ENCODE results near the gene ARRDC5. TPM values are rescaled to one million over a fixed set of nuclear protein-coding genes. Genes with fewer than 3 reads are reported as not detected.
"Not testable (repeated sequence)": the region's sequence is repeated elsewhere in the genome, so short reads cannot be mapped to it uniquely, and the experiment has no call there.

ARRDC5 gene
- polyA plus RNA-seq, 4 donors: 0.10 to 0.12 TPM; not detected in 2

- not testable (repeated sequence) for FAIRE-seq
Measured at GRCh38 chr19:4887803-4888202, 14.9 kb downstream of the ARRDC5 start.

GRCh38 chr19:4884993-4885392 is 17.7 kb downstream of the ARRDC5 start:
- 58 to 89% (median 87%) methylated on average over 1 to 5 of the region's 6 CpGs for WGBS, 3 donors
- H3K4me3 ChIP-seq (ENCODE audit: low read depth in 1 of 3, low read length in 3 of 3); H3K9me3 ChIP-seq (ENCODE audit: control insufficient read depth in 2 of 2, insufficient read depth in 1 of 2, low read depth in 1 of 2, low read length in 1 of 2); H3K4me1 ChIP-seq (ENCODE audit: control insufficient read depth in 3 of 3, insufficient read depth in 2 of 3, low read depth in 1 of 3, low read length in 2 of 3); H3K27me3 ChIP-seq (ENCODE audit: control insufficient read depth in 3 of 3, insufficient read depth in 3 of 3, low read length in 3 of 3); DNase-seq; H3K27ac ChIP-seq (ENCODE audit: low read depth in 1 of 3, low read length in 2 of 3); FAIRE-seq; H3K36me3 ChIP-seq (ENCODE audit: control insufficient read depth in 3 of 3, insufficient read depth in 2 of 3, low read depth in 1 of 3, low read length in 3 of 3): not testable (repeated sequence)

More at GRCh38 chr19:4887803-4888202, 14.9 kb downstream of the ARRDC5 start:
- not testable (repeated sequence) for DNase-seq; H3K27me3 ChIP-seq (ENCODE audit: control insufficient read depth in 3 of 3, insufficient read depth in 3 of 3, low read length in 3 of 3); H3K27ac ChIP-seq (ENCODE audit: low read depth in 1 of 3, low read length in 2 of 3); H3K4me1 ChIP-seq (ENCODE audit: control insufficient read depth in 3 of 3, insufficient read depth in 2 of 3, low read depth in 1 of 3, low read length in 2 of 3); H3K9me3 ChIP-seq (ENCODE audit: control insufficient read depth in 2 of 2, insufficient read depth in 1 of 2, low read depth in 1 of 2, low read length in 1 of 2); H3K4me3 ChIP-seq (ENCODE audit: low read depth in 1 of 3, low read length in 3 of 3); H3K36me3 ChIP-seq (ENCODE audit: control insufficient read depth in 3 of 3, insufficient read depth in 2 of 3, low read depth in 1 of 3, low read length in 3 of 3)
- 71 to 92% (median 74%) methylated on average over 4 to 6 of the region's 6 CpGs for WGBS, 3 donors

- FAIRE-seq; H3K4me3 ChIP-seq (ENCODE audit: low read depth in 1 of 3, low read length in 3 of 3); H3K36me3 ChIP-seq (ENCODE audit: control insufficient read depth in 3 of 3, insufficient read depth in 2 of 3, low read depth in 1 of 3, low read length in 3 of 3); H3K27ac ChIP-seq (ENCODE audit: low read depth in 1 of 3, low read length in 2 of 3); DNase-seq; H3K27me3 ChIP-seq (ENCODE audit: control insufficient read depth in 3 of 3, insufficient read depth in 3 of 3, low read length in 3 of 3); H3K4me1 ChIP-seq (ENCODE audit: control insufficient read depth in 3 of 3, insufficient read depth in 2 of 3, low read depth in 1 of 3, low read length in 2 of 3); H3K9me3 ChIP-seq (ENCODE audit: control insufficient read depth in 2 of 2, insufficient read depth in 1 of 2, low read depth in 1 of 2, low read length in 1 of 2): not testable (repeated sequence)
- WGBS, 3 donors: 55 to 73% (median 60%) methylated on average over 6 of the region's 6 CpGs
Measured at GRCh38 chr19:4882874-4883273, 19.8 kb downstream of the ARRDC5 start.

GRCh38 chr19:4879041-4879440 is 23.7 kb downstream of the ARRDC5 start:
- no peaks in the 10 kb centered on the region for H3K27me3 ChIP-seq (ENCODE audit: control insufficient read depth in 3 of 3, insufficient read depth in 3 of 3, low read length in 3 of 3)
- FAIRE-seq (no peak), DNase-seq (no peak)
- no peak overlapping the region for H3K27ac ChIP-seq (ENCODE audit: low read depth in 1 of 3, low read length in 2 of 3)
- H3K4me3 ChIP-seq (ENCODE audit: low read depth in 1 of 3, low read length in 3 of 3): no peak overlapping the region
- H3K4me1 ChIP-seq (ENCODE audit: control insufficient read depth in 3 of 3, insufficient read depth in 2 of 3, low read depth in 1 of 3, low read length in 2 of 3): no peaks in the 10 kb centered on the region
- no peaks in the 10 kb centered on the region for H3K9me3 ChIP-seq (ENCODE audit: control insufficient read depth in 2 of 2, insufficient read depth in 1 of 2, low read depth in 1 of 2, low read length in 1 of 2)
- WGBS, 3 donors: 88 to 93% (median 91%) methylated on average over 11 of the region's 11 CpGs
- no peaks in the 10 kb centered on the region for H3K36me3 ChIP-seq (ENCODE audit: control insufficient read depth in 3 of 3, insufficient read depth in 2 of 3, low read depth in 1 of 3, low read length in 3 of 3)

GRCh38 chr19:4878491-4878968 is 24.2 kb downstream of the ARRDC5 start:
- WGBS, 3 donors: 37 to 63% (median 51%) methylated on average over 20 to 23 of the region's 23 CpGs
- Histone ChIP-seq H3K36me3 (ENCODE audit: control insufficient read depth in 3 of 3, insufficient read depth in 2 of 3, low read depth in 1 of 3, low read length in 3 of 3) (no peaks in the 10 kb centered on the region), H3K9me3 (ENCODE audit: control insufficient read depth in 2 of 2, insufficient read depth in 1 of 2, low read depth in 1 of 2, low read length in 1 of 2) (no peaks in the 10 kb centered on the region), H3K4me1 (ENCODE audit: control insufficient read depth in 3 of 3, insufficient read depth in 2 of 3, low read depth in 1 of 3, low read length in 2 of 3) (no peaks in the 10 kb centered on the region), H3K27ac (ENCODE audit: low read depth in 1 of 3, low read length in 2 of 3) (no peak overlapping the region), H3K4me3 (ENCODE audit: low read depth in 1 of 3, low read length in 3 of 3) (no peak overlapping the region), H3K27me3 (ENCODE audit: control insufficient read depth in 3 of 3, insufficient read depth in 3 of 3, low read length in 3 of 3) (no peaks in the 10 kb centered on the region)
- DNase-seq: no peak
- no peak for FAIRE-seq

- 60 to 68% (median 65%) methylated on average over 26 to 30 of the region's 30 CpGs for WGBS, 3 donors
Measured at GRCh38 chr19:4877753-4878490, 24.8 kb downstream of the ARRDC5 start.

GRCh38 chr19:4873930-4874329 is 28.8 kb downstream of the ARRDC5 start:
- no peaks in the 10 kb centered on the region for H3K27me3 ChIP-seq (ENCODE audit: control insufficient read depth in 3 of 3, insufficient read depth in 3 of 3, low read length in 3 of 3)
- H3K27ac ChIP-seq (ENCODE audit: low read depth in 1 of 3, low read length in 2 of 3): no peak overlapping the region
- no peak for DNase-seq
- peaks cover 0 to 3% (median 0%) of the 10 kb centered on the region in 3 donors for H3K4me1 ChIP-seq (ENCODE audit: control insufficient read depth in 3 of 3, insufficient read depth in 2 of 3, low read depth in 1 of 3, low read length in 2 of 3)
- peaks cover 0 to 3% of the 10 kb centered on the region in 2 donors for H3K9me3 ChIP-seq (ENCODE audit: control insufficient read depth in 2 of 2, insufficient read depth in 1 of 2, low read depth in 1 of 2, low read length in 1 of 2)
- no peak overlapping the region for H3K4me3 ChIP-seq (ENCODE audit: low read depth in 1 of 3, low read length in 3 of 3)
- H3K36me3 ChIP-seq (ENCODE audit: control insufficient read depth in 3 of 3, insufficient read depth in 2 of 3, low read depth in 1 of 3, low read length in 3 of 3): no peaks in the 10 kb centered on the region
- 92 to 96% (median 92%) methylated on average over 3 of the region's 3 CpGs for WGBS, 3 donors
- no peak for FAIRE-seq

More at GRCh38 chr19:4877753-4878490, 24.8 kb downstream of the ARRDC5 start:
- DNase-seq (no peak), FAIRE-seq (no peak)
- no peaks in the 10 kb centered on the region for H3K9me3 ChIP-seq (ENCODE audit: control insufficient read depth in 2 of 2, insufficient read depth in 1 of 2, low read depth in 1 of 2, low read length in 1 of 2)
- no peaks in the 10 kb centered on the region for H3K4me1 ChIP-seq (ENCODE audit: control insufficient read depth in 3 of 3, insufficient read depth in 2 of 3, low read depth in 1 of 3, low read length in 2 of 3)
- H3K36me3 ChIP-seq (ENCODE audit: control insufficient read depth in 3 of 3, insufficient read depth in 2 of 3, low read depth in 1 of 3, low read length in 3 of 3): no peaks in the 10 kb centered on the region
- no peak overlapping the region for H3K27ac ChIP-seq (ENCODE audit: low read depth in 1 of 3, low read length in 2 of 3)
- no peaks in the 10 kb centered on the region for H3K27me3 ChIP-seq (ENCODE audit: control insufficient read depth in 3 of 3, insufficient read depth in 3 of 3, low read length in 3 of 3)
- no peak overlapping the region for H3K4me3 ChIP-seq (ENCODE audit: low read depth in 1 of 3, low read length in 3 of 3)

GRCh38 chr19:4871711-4872110 is 31.0 kb downstream of the ARRDC5 start:
- no peaks in the 10 kb centered on the region for H3K27me3 ChIP-seq (ENCODE audit: control insufficient read depth in 3 of 3, insufficient read depth in 3 of 3, low read length in 3 of 3)
- FAIRE-seq (no peak), DNase-seq (no peak)
- WGBS, 3 donors: 69 to 86% (median 70%) methylated on average over 6 of the region's 6 CpGs
- no peak overlapping the region for H3K4me3 ChIP-seq (ENCODE audit: low read depth in 1 of 3, low read length in 3 of 3)
- H3K4me1 ChIP-seq (ENCODE audit: control insufficient read depth in 3 of 3, insufficient read depth in 2 of 3, low read depth in 1 of 3, low read length in 2 of 3): peaks cover 0 to 3% (median 2%) of the 10 kb centered on the region in 3 donors
- peaks cover 0 to 3% of the 10 kb centered on the region in 2 donors for H3K9me3 ChIP-seq (ENCODE audit: control insufficient read depth in 2 of 2, insufficient read depth in 1 of 2, low read depth in 1 of 2, low read length in 1 of 2)
- H3K36me3 ChIP-seq (ENCODE audit: control insufficient read depth in 3 of 3, insufficient read depth in 2 of 3, low read depth in 1 of 3, low read length in 3 of 3): no peaks in the 10 kb centered on the region
- H3K27ac ChIP-seq (ENCODE audit: low read depth in 1 of 3, low read length in 2 of 3): no peak overlapping the region

Data from small intestine (tissue), 7 donors.